DND-41 (cell line): ENCODE data around the gene FRMPD1.

Experiments
- EZH2 ChIP-seq: IDR thresholded peaks from 3 replicates; pipeline ENCODE4 v1.6.1; 2012; ENCODE audit warnings: borderline replicate concordance, low read depth, mild to moderate bottlenecking, moderate library complexity, low read length, inconsistent platforms; ENCODE audit not compliant: severe bottlenecking
- TF ChIP-seq, protein P1 (sequence below): IDR thresholded peaks from 2 replicates; pipeline ENCODE4 v1.5.1; 2012; ENCODE audit warnings: borderline replicate concordance, low read length, moderate library complexity, mild to moderate bottlenecking; ENCODE audit not compliant: poor library complexity, severe bottlenecking; ENCODE audit errors: extremely low read depth

DNA sequence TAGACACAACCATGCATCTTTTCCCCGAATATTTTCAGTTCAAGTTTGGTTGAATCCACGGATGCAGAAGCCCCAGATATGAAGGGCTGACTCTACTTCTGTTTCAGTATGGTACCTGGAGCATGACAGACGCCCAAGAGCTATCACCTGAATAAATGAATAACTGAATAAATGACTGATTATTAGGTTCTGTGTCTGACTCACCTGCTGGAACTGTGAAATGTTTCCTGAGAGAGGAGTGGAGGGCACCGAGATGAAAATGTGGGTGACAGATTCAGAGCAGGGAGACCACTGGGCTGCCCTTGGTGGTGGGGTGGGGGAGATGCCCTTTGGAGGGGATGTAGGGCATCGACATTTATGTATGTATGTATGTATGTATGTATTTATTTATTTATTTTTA is 13.2 kb downstream of the FRMPD1 start:
- TF ChIP-seq, protein P1, sequence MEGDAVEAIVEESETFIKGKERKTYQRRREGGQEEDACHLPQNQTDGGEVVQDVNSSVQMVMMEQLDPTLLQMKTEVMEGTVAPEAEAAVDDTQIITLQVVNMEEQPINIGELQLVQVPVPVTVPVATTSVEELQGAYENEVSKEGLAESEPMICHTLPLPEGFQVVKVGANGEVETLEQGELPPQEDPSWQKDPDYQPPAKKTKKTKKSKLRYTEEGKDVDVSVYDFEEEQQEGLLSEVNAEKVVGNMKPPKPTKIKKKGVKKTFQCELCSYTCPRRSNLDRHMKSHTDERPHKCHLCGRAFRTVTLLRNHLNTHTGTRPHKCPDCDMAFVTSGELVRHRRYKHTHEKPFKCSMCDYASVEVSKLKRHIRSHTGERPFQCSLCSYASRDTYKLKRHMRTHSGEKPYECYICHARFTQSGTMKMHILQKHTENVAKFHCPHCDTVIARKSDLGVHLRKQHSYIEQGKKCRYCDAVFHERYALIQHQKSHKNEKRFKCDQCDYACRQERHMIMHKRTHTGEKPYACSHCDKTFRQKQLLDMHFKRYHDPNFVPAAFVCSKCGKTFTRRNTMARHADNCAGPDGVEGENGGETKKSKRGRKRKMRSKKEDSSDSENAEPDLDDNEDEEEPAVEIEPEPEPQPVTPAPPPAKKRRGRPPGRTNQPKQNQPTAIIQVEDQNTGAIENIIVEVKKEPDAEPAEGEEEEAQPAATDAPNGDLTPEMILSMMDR = no peak
- TF ChIP-seq EZH2 = no peak
